Smooth muscle cell (in vitro differentiated cells): ENCODE measurements around the gene ACTR1A. TPM values are rescaled to one million over a fixed set of nuclear protein-coding genes. Genes with fewer than 3 reads are reported as not detected.

ENCODE experiments used
- DNase-seq: peaks from one replicate; lab custom pipeline; 2025; ENCODE audit not compliant: unreplicated experiment; lab: John Stamatoyannopoulos, UW
- H2AFZ ChIP-seq: fragments of 200-600 bp; sonication (generic); 2 replicates; pipeline ENCODE4 v1.6.0; 2016; ENCODE audit warnings: antibody characterized with exemption, low read depth, mild to moderate bottlenecking
- H3F3A ChIP-seq: fragments of 200-600 bp; sonication (generic); 2 replicates; pipeline ENCODE4 v1.6.0; 2017; ENCODE audit warnings: antibody characterized with exemption, low read depth
- H3K27ac ChIP-seq: fragments of 200-600 bp; sonication (generic); 2 replicates; pipeline ENCODE4 v1.5.1; 2016; ENCODE audit warnings: low read depth, mild to moderate bottlenecking
- H3K27me3 ChIP-seq: fragments of 200-600 bp; sonication (generic); 2 replicates; pipeline ENCODE4 v1.6.1; 2016; ENCODE audit warnings: low read depth, mild to moderate bottlenecking
- H3K36me3 ChIP-seq: fragments of 200-600 bp; sonication (generic); 2 replicates; pipeline ENCODE4 v1.5.1; 2016; ENCODE audit warnings: low read depth
- H3K4me1 ChIP-seq: fragments of 200-600 bp; sonication (generic); 2 replicates; pipeline ENCODE4 v1.5.1; 2016; ENCODE audit warnings: low read depth
- H3K4me2 ChIP-seq: fragments of 200-600 bp; sonication (generic); 2 replicates; pipeline ENCODE4 v1.6.0; 2016; ENCODE audit warnings: mild to moderate bottlenecking
- H3K4me3 ChIP-seq: fragments of 200-600 bp; sonication (generic); 2 replicates; pipeline ENCODE4 v1.5.1; 2016; ENCODE audit warnings: mild to moderate bottlenecking
- H3K79me2 ChIP-seq: fragments of 200-600 bp; sonication (generic); 2 replicates; pipeline ENCODE4 v1.6.0; 2016; ENCODE audit warnings: low read depth, mild to moderate bottlenecking
- H3K9ac ChIP-seq: fragments of 200-600 bp; sonication (generic); 2 replicates; pipeline ENCODE4 v1.6.0; 2016; ENCODE audit warnings: low read depth
- H3K9me3 ChIP-seq: fragments of 200-600 bp; sonication (generic); replicated peaks from 2 replicates; pipeline ENCODE4 v1.5.1; 2016; ENCODE audit warnings: low read depth
- H4K20me1 ChIP-seq: fragments of 200-600 bp; sonication (generic); 2 replicates; pipeline ENCODE4 v1.6.0; 2016; ENCODE audit warnings: low read depth
- WGBS: methylation state at CpG from one replicate; pipeline ENCODE4 v1.1.7; 2016; ENCODE audit warnings: low lambda C conversion rate; 5-methylcytosine and 5-hydroxymethylcytosine counted together
- polyA plus RNA-seq: library from polyadenylated mRNA; unstranded; fragments of >200 nt; fragmentation: Nextera tagmentation; extraction: Ambion mirVana; gene quantifications from 2 replicates; pipeline ENCODE4 v1.2.1, GENCODE V29; 2016
- total RNA-seq: library from RNA; depleted of rRNA; stranded (reverse); fragments of >200 nt; gene quantifications from 2 replicates; pipeline ENCODE4 v1.2.3, GENCODE V29; 2014
- TF ChIP-seq, protein P1 (sequence below): fragments of 200-600 bp; sonication (generic); IDR thresholded peaks from 2 replicates; pipeline ENCODE4 v1.5.1; 2017; ENCODE audit warnings: borderline replicate concordance, mild to moderate bottlenecking, antibody characterized with exemption; ENCODE audit not compliant: insufficient read depth, poor library complexity, severe bottlenecking

The ACTR1A gene
- total and polyA plus RNA-seq, 2 experiments from 2014 or later = 144 to 149 TPM

DNA sequence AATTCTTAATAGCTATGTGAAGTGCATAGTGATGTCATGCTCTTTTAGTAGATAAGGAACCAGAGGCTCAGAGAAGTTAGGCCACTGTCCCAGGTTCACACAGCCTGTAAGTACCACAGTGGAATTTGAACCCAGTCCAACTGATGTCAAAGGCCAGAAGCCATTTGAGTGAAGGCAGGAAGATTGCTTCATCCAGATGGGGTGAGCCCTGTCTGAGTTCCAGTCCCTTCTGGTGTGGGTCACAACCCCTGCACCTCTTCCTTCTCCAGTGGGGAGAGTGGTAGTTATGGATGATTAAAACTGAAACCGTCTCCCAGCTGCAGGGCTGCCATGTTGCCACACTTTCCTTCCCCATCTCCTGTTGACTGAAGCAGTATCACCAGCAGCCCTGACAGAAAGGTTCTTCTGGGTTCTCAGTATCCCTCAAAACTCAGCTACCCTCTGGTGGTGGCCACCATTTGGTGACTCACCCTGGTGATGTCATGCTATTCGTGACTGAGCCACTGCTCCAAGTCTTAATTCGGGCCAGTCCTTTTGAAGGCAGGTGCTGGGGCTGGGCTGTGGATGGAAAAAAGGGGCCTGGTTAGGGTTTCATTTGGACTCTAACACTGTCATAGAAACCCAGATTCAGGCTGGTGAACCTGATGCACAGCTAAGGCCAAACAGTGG is 49.7 kb downstream of the ACTR1A start:
- TF ChIP-seq, protein P1, sequence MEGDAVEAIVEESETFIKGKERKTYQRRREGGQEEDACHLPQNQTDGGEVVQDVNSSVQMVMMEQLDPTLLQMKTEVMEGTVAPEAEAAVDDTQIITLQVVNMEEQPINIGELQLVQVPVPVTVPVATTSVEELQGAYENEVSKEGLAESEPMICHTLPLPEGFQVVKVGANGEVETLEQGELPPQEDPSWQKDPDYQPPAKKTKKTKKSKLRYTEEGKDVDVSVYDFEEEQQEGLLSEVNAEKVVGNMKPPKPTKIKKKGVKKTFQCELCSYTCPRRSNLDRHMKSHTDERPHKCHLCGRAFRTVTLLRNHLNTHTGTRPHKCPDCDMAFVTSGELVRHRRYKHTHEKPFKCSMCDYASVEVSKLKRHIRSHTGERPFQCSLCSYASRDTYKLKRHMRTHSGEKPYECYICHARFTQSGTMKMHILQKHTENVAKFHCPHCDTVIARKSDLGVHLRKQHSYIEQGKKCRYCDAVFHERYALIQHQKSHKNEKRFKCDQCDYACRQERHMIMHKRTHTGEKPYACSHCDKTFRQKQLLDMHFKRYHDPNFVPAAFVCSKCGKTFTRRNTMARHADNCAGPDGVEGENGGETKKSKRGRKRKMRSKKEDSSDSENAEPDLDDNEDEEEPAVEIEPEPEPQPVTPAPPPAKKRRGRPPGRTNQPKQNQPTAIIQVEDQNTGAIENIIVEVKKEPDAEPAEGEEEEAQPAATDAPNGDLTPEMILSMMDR = no peak
- Histone ChIP-seq H3K4me2 (no peak overlapping the region), H3F3A (peaks cover 25% of the 10 kb centered on the region), H3K27ac (peak overlapping the region; percentile 77), H3K9ac (peak overlapping the region; percentile 8), H2AFZ (no peak overlapping the region), H3K4me1 (peaks cover 21% of the 10 kb centered on the region), H3K9me3 (no peaks in the 10 kb centered on the region), H3K27me3 (no peaks in the 10 kb centered on the region), H3K36me3 (no peaks in the 10 kb centered on the region), H3K79me2 (no peaks in the 10 kb centered on the region), H3K4me3 (no peak overlapping the region), H4K20me1 (peaks cover 6% of the 10 kb centered on the region)
- 31% methylated on average over 3 of the region's 3 CpGs for WGBS
- no peak for DNase-seq

DNA sequence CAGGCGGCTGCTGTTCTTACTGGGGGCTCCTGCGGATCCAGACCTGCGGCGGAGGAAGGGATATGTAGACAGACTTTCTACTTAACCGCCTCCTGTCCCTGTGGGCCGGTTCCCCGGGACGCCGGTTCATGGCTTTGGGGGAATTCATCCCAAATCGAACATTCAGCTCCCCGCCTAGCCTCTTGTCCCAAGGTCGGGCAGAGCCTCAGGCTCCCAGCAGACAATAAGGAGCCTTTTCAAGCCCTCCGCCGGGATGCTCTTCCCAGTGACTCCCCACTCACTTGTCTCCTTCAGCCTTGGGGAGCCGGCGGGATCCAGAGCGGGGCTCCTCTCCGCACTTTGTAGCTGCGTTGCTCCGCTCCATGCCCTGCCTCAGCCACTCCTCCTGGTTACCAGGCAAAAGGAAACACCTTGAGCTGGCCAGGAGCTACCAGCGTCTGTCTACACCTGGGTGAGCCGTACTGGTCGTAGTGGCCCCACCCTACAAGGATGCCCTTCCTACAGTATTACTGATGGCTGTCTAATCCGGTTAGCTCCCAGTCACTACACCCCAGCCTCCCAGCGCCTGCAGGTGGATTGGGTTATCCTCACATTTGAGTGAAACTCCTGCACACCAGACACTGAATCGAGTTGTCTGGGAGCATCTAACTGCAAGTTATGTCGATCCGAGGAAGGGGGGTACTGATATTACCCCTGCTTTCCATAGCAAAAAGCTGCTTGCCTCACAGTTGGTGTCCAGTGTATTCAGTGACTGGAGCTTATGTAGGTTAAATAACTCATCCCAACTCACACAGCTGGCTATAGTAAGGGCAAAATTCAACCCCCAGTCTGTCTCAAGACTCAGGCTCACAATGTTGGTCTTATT is 51.2 kb downstream of the ACTR1A start, which contains the start of gene C10orf95:
Gene C10orf95, minus strand, starts transcription at position 439 of the 865 bp plus-strand sequence. CDS start 450 bp downstream, outside the sequence.
- Histone ChIP-seq H3K4me3 (peak within 1 kb of the TSS; percentile 76), H3K4me2 (peak within 1 kb of the TSS; percentile 98), H3K27ac (peak within 1 kb of the TSS; percentile 77), H3K4me1 (peaks cover 21% of the 10 kb centered on the region), H3F3A (peaks cover 22% of the 10 kb centered on the region), H3K9me3 (no peaks in the 10 kb centered on the region), H3K79me2 (no peaks in the 10 kb centered on the region), H3K36me3 (no peaks in the 10 kb centered on the region), H3K27me3 (no peaks in the 10 kb centered on the region), H4K20me1 (peaks cover 6% of the 10 kb centered on the region), H3K9ac (peak within 1 kb of the TSS; percentile 47), H2AFZ (no peak within 1 kb of the TSS)
- DNase-seq = no peak
- WGBS = 32% methylated on average over 28 of the region's 28 CpGs
- TF ChIP-seq, protein P1 = no peak

DNA sequence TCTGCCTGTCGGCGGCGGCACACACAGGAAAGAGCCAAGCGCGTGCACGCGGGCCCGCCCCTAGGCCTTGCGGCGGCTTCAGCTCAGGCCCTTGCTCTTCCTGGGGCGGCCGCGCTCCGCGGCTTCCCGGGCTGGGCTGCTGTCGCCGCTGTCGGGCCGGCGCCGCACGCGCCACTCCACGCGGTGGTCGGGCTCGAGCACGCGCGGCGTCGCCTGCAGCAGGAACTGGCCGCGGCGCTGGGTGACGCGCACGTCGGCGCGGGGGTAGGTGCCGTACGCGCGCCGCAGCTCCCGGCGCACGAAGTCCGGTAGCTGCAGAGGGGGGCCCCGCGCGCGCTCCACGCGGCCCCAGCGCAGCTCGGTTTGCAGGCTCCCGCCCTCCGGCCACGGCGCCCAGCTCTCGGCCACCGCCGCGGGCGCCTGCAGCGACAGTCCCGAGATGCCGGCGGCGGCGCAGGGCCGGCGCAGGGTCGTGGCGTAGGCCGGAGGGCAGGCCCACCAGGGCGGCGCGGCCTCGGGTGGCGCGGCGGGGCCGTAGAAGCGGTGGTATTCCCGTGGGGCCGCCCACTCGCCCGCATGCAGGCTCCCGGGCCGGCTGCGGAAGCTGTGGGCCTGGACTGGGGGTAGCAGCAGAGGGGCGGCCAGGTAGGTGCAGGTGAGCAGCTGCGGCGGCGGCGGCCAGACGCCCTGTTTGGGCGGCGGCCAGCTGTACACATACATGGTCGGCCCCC is 52.0 kb downstream of the ACTR1A start:
- H3K27ac ChIP-seq = peak overlapping the region; percentile 31
- no peaks in the 10 kb centered on the region for H3K27me3 ChIP-seq
- DNase-seq = peak; percentile 21
- peaks cover 6% of the 10 kb centered on the region for H4K20me1 ChIP-seq
- no peaks in the 10 kb centered on the region for H3K9me3 ChIP-seq
- H3K36me3 ChIP-seq = no peaks in the 10 kb centered on the region
- TF ChIP-seq, protein P1 = no peak
- H3F3A ChIP-seq = peaks cover 15% of the 10 kb centered on the region
- no peaks in the 10 kb centered on the region for H3K79me2 ChIP-seq
- H3K4me1 ChIP-seq = peaks cover 21% of the 10 kb centered on the region
- peak overlapping the region; percentile 98 for H3K4me2 ChIP-seq
- H3K4me3 ChIP-seq = peak overlapping the region; percentile 76
- H2AFZ ChIP-seq = peak overlapping the region; percentile 39
- under 1% methylated on average over 92 of the region's 104 CpGs for WGBS
- peak overlapping the region; percentile 47 for H3K9ac ChIP-seq
